ENCODE measurements around the gene ANKS1B.
"Not testable (repeated sequence)": the region's sequence is repeated elsewhere in the genome, so short reads cannot be mapped to it uniquely, and the experiment has no call there.

Gene ANKS1B

DNA sequence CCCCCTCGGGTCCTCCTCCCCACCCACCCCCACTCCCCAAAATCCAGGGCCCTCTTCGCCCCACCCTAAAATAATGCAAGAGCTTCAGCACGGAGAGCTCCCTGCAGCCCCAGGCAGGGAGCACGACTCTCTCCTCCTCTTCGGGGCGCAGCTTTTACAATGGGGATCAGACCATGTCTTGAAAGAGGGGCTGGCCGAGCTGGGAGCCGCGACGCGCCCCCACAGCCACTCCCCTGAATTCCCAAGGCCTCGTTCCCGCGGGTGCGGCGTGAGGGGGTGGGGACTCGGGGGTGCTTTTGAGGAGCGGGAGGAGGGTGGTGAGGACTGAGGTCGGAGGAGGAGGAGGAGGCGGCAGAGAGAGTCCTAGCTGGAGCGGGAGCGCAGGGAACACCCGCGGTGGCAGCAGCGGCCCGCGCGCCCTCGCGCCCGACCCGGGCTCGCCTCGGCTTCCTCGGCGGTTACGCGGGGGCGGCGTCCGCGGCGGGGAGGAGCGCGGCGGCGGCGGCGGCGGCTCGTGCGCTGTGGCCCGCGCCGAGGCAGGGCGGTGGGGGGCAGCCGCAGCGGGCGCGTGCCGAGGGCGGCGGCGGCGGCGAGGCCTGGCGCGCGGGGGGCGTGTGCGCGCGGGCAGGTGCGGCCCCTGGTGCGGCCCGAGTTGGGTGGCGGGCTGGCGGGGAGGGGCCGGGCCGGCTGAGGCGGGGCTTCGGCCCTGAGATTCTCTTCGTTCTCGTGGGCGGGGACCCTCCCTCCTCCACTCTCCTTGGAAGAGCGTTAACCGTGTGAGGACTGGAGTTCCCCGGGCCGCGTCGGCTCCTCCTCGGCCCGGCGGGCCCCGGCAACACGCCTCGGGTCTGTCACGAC, at the start of gene ANKS1B:
Gene ANKS1B, minus strand, starts transcription at position 666 of the 858 bp plus-strand sequence. CDS start 699 bp downstream, outside the sequence.
- no peak for DNase-seq (ENCODE audit: low read depth in 2 of 2)

DNA sequence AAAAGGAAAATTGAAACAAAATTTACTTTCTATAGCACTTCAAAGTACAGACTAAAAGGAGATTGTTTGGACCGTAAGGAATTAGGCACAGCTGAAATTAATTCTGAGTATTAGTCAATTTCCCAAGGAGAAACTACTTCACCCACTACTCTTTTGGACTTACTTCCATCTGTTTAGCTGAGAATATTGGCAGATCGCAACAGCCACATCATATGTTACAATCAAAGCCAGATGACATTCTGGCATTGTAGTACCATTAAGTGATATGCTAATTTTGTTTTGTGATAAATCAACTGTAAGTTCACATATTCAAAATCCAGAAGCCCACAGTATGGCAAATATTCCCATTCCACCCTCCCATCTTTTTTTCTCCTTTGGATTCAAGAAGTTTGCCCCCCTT, 47.1 kb upstream of the ANKS1B start:
- no peak for DNase-seq (ENCODE audit: low read depth in 2 of 2)

DNA sequence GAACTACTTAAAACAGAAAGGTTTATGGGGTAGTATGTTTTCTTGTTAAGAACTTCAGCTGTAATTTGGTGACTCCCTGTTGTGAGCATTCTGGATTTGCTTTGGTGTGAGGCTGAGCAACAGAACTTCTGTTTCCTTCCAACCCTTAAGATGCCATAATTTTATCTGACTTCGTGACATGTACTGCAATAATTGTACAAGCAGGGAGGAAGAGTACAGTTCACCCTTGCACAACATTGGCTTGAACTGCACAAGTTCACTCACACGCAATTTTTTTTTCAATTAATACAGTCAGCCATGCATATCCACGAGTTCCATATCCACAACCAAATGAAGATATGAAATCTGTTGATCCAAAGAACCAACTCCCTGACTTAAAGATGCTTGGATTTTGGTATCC, 42.9 kb upstream of the ANKS1B start:
- DNase-seq (ENCODE audit: low read depth in 2 of 2), result no peak

DNA sequence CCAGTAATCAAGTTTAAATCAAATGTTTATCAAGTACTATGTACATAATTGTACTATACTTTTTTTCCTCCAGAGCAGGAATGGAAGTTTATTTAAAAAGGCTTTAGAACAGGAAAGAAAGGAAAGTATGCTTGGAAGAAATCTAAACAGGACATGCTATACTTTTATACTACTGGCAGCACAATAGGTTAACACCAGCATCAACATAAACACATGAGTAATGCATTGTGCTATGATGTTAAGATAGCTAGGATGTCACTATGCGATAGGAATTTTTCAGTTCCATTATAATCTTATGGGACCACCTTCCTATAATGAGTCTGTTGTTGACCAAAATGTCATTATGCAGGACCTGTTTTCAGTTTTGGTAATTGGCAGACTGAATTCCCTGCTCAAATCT, 41.5 kb upstream of the ANKS1B start:
- DNase-seq (ENCODE audit: low read depth in 2 of 2), result no peak

DNA sequence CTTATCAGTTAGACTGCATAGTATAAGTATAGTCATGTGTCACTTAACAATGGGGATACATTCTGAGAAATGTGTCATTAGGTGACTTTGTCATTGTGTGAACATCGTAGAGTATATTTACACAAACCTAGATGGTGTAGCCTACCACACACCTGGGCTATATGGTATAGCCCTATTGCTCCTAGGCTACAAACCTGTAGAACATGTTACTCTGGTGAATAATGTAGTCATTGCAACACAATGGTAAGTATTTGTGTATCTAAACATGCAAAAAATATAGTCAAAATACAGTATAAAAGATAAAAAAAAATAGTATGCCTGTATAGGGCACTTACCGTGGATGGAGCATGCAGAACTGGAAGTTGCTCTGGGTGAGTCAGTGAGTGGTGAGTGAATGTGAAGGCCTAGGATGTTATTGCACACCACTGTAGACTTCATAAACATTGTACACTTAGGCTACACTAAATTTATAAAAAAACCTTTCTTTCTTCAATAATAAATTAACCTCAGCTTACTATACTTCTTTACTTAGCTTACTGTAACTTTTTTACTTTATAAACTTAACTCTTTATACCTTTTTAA, 40.3 kb upstream of the ANKS1B start:
- no peak for DNase-seq (ENCODE audit: low read depth in 2 of 2)

DNA sequence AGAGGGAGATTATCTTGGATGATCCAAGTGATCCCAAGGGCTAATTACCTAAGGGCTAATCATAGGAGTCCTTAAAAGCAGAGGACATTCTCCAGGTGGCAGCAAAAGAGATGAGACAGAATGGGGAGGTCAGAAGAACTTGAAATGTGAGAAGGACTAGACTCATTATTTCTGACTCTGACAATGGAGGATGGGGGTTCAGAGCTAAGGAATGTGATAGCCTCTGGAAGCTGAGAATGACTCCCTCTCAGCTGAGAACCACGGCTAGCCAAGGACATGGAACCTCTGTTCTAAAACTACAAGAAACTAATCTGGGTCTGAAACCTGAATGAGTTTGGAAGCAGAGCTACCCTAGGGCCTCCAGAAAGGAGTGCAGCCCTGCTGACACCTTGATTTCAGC, 35.6 kb upstream of the ANKS1B start:
- DNase-seq (ENCODE audit: low read depth in 2 of 2), result no peak

DNA sequence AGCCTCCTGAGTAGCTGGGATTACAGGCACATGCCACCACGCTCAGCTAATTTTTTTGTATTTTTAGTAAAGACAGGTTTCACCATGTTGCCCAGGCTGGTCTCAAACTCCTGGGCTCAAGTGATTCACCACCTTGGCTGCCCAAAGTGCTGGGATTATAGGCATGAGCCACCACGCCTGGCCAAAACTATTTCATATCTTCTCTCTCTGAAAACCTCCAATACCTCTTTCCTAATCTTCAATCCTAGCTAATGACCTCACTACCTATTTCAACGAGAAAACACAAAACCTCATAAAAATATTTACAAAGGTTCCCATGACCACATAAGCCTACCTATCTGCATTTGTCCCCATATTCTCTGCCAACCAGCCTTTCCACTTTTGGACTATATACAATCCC, 32.3 kb upstream of the ANKS1B start:
- DNase-seq (ENCODE audit: low read depth in 2 of 2), result no peak

DNA sequence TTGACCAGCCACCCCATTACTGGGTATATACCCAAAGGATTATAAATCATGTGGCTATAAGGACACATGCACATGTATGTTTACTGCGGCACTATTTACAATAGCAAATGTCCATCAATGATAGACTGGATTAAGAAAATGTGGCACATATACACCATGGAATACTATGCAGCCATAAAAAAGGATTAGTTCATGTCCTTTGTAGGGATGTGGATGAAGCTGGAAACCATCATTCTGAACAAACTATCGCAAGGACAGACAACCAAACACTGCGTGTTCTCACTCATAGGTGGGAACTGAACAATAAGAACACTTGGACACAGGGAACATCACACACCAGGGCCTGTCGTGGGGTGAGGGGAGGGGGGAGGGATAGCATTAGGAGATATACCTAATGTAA, 31.6 kb upstream of the ANKS1B start:
- not testable (repeated sequence) for DNase-seq (ENCODE audit: low read depth in 2 of 2)

DNA sequence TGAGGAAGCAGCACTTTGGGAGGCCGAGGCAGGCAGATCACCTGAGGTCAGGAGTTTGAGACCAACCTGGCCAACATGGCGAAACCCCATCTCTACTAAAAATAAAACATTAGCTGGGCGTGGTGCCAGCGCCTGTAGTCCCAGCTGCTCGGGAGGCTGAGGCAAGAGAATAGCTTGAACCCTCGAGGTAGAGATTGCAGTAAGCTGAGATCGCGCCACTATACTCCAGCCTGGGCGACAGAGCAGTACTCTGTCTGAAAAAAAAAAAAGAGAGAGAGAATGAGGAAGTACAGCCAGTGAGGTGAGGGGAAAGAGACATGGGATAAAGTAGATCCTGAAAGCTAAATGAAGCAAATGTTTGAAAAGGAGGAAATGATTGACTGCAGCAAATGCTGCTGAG, 21.1 kb upstream of the ANKS1B start:
- not testable (repeated sequence) for DNase-seq (ENCODE audit: low read depth in 2 of 2)

DNA sequence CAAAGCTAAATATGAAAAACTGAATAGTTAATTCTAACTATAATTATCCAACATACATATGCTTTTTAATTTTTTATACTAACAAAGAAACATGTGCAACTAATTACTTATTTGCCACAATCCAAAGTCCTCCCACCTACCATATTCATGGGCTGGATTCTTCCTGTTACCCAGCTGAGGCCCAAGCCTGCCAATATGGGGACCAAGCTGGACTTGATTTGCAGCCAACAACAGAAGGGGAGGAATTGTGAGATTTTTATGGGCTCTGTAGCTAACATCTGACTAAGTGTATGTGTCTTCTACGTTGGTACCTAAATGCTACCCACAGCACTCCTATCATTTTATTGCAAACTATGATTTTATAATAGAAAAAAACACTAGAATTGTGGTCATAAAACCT, 13.1 kb upstream of the ANKS1B start:
- DNase-seq (ENCODE audit: low read depth in 2 of 2), result no peak

DNA sequence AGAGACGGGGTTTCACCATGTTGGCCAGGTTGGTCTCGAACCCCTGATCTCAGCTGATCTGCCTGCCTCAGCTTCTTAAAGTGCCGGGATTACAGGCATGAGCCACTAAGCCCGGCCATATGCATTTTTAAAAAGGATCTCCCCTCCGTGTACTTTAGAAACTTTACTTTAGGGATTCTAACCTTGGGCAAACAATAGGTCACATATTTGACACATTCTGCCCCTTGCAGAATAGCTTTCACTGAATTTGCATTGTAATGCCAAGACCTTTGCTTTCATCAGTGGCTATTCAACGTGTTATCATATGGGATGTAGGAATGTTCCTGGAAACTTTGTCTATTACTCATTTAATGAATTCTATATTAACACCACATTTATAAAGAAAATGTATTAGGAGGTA, 11.4 kb upstream of the ANKS1B start:
- DNase-seq (ENCODE audit: low read depth in 2 of 2), result no peak

DNA sequence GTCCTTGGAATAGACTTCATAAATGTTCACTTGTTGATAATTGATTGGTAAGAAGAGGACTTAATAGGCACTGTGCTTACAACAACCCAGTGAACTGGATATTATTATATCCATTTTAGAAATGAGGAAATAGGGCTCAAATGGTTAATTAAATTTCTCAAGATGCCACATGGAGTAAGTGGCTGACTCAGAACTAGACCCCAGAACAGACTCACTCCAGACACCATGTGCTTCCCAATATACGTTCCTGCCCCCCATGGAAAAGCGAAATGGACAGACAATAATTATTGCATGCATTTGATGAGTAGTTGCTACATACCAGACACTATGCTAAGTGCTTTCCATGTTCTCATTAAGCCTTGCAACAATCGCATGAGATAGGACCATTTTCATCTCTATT, 895 bp upstream of the ANKS1B start:
- DNase-seq (ENCODE audit: low read depth in 2 of 2), result no peak

DNA sequence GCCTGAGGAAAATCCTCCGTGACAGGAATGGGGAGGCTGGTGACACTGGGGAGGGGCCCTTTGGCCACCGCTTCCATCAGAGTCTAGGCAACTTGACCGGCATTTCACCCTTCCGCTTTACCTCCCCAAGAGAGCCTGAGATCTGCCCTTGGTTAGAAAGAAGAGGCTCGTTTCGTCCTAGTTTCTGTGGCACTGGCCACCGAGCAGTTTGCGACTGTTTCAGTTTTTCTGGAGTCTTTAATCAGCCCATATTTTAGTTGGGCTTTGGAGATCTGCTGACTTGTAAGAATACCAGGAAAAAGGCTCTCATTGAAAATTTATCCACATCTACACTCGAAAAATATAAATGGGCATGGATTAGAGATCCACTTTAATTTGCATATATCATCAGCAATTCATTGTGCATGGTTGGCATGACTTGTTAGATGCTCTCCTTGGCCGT, 414 bp upstream of the ANKS1B start:
- no peak for DNase-seq (ENCODE audit: low read depth in 2 of 2)

DNA sequence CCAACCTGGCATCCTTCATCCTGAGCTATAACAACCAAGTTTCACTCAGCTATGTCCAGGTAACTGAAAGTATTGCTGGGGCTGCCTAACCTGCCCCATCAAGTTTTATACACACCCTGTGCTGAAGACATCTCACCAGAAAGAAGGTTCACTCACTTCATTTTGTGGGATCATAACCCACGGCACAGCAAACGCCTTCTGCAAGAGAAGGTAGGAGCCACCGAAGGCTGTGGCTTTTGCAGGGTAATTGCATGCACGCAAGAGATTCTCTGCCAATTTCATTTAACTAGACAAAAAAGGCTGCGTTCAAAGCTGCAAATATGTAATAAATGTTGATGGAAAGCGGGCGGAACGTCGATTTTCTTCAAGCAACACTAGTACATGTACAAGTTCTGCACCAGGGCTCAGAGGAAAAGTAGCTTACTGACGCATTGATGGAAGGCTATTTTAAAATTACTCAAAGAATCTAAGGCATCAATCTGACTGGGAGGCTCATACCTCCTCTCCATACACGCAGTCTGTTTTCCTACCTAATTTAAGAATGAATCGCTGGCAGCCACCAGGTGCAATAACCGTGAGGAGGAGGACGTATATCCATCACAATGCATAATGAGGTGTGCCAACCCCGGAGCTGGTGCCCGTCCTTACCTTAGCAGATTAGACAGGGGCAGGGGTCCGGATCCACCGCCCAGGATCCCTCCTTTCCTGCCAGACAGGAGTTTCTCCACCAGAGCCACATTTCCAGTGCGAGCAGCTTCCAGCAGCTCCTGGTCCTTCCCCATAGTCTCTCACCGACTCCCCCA, 1.1 kb downstream of the ANKS1B start:
- no peak for DNase-seq (ENCODE audit: low read depth in 2 of 2)

DNA sequence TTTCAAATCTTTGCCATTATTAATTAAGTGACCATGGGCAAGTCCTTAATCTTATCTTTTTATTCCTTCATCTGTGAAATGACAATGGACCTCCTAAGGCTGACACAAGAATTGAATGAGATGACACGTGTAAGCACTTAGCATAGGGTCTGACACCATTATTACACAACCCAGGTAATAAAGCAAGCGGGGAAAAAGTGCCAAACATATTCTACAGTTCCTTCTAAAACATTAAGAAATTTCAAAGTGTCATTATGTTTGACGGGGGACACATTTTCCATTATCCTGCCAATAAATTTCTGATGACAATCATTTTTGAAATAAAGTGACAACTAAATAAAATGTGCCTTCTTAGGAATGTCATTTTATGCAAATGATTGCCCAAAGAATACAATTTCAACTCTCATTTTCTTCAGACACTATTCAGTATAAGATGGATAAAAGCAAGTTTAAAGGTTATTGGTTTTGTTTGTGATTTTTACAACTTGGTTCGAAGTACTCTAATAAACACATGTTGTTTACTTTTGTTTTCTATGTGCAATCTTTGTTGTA, 3.0 kb downstream of the ANKS1B start:
- DNase-seq (ENCODE audit: low read depth in 2 of 2), result no peak

DNA sequence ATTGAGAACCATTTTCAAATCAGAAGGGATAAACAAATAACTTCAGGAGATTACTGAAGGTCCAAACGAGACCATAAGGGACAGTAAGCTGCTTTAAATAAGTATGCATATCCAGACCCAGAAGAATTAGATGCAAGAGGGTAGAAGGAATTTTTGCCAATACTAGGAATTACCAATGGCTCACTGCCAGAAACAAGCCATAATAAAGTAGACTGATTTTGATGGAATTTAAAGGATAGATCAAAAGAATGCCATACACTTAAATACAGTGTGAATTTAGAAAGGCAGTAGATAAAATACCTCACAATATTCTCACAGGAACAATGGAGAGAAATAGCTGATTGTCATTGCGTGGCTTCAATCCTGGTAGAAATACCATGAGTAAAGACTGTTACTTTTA, 5.3 kb downstream of the ANKS1B start:
- DNase-seq (ENCODE audit: low read depth in 2 of 2), result no peak

DNA sequence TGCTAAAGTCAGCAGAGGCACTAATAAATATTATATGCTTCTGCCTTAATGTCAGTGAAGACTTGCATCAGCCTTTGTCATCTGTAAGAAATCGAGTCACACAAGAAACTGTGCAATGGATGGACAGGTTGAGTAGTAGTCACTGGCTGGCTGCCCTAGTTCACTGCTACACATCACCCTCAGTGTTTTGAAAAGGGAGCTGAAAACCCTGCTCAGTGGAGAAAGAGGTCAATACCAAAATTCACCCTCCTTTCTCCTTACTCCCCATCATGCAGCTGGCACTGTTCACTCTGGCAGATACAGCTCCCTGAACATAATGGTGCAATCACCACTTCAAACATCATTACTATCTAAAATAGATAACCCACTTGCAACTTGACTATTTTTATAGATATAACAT, 6.6 kb downstream of the ANKS1B start:
- DNase-seq (ENCODE audit: low read depth in 2 of 2), result no peak

DNA sequence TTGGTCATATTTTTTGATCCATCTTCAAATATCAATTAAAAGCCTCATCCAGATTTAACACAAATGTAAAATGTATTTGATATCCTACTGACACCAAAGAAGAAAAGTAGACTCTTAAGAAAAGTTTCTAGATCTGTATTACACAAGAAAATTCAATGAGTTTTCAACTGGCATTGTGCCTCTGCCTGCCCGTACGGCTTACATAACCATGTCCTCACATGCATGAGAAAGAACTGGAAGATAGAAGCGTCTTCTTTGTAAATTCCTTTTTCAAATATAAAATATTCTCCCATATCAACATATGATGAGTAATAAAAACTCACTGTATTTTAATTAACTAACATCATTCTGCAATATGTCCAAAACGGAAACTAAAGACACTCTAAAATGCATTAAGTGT, 7.2 kb downstream of the ANKS1B start:
- DNase-seq (ENCODE audit: low read depth in 2 of 2), result no peak

DNA sequence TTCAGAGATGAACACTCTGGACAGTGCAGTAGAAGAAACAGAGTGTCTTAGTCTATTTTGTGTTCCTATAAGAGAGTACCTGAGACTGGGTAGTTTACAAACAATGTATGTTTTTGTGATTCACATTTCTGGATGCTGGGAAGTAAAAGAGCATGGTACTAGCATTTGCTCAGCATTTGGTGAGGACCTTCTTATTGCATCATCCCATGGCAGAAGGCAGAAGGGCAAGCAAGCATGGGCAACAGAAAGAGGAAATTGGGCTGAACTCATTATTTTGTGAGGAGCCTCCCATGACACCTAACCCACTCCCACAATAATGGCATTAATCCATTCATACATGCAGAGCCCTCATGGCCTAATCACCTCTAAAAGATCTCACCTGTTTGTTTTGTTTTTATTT, 8.0 kb downstream of the ANKS1B start:
- DNase-seq (ENCODE audit: low read depth in 2 of 2), result no peak

DNA sequence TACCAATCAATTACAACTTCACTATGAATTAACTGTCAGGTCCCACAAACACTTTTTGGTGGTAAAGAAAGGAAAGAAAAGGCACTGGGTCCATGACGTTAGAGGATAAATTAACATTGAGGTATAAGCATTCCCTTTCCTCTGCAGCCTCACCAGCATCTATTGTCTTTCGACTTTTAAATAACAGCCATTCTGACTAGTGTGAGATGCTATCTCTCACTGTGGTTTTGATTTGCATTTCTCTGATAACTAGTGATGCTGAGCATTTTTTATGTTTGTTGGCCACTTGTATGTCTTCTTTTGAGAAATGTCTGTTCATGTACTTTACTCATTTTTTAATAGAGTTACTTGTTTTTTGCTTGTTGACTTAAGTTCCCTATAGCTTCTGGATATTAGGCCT, 9.4 kb downstream of the ANKS1B start:
- DNase-seq (ENCODE audit: low read depth in 2 of 2), result no peak

DNA sequence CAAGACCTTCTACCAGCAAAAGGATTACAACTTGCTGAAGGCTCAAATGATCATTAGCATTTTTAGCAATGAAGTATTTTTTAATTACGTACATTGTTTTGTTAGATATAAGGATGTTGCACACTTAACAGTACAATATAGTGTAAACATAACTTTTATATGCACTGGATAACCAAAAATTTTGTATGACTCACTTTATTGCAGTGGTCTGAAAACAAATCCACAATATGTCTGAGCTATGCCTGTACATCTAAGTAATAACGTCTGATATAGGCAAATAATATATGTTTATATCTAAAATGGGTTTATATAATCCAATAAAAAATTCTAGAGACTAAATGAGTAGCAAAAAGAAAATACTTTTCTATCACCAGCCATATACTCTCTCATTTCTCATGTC, 10.6 kb downstream of the ANKS1B start:
- no peak for DNase-seq (ENCODE audit: low read depth in 2 of 2)

DNA sequence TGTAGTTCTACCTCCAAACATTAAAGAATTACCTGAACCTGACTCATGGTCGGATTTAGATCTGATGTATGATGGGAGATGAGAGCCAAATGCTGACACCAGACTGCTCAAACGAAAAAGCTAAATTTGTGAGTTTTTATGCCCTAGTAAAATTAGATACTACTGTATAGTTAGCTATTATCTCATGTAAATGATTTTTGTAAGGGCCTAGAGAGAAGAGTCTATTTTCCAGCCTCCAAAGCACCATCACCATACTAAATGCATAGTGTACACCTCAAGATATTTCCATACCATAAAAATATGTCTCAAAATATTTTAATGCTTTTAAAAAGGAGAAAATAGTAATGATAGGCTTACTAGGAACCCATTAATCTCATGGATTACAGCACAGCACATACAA, 18.3 kb downstream of the ANKS1B start:
- no peak for DNase-seq (ENCODE audit: low read depth in 2 of 2)

Data from activated CD4-positive, alpha-beta T cell treated with anti-CD3 and anti-CD28 coated beads for 24 hours (primary cell).